AML-193 (cell line): ENCODE measurements around the gene SLC5A11.

Source experiments
- DNase-seq, 2 experiments: peaks; one replicate each; lab custom pipeline; 2025; lab: John Stamatoyannopoulos, UW

Gene SLC5A11

GRCh38 chr16:24920568-24920967 is 74.8 kb downstream of the SLC5A11 start:
- no peak for DNase-seq

GRCh38 chr16:24921229-24921628 is 75.5 kb downstream of the SLC5A11 start:
- no peak for DNase-seq

DNA sequence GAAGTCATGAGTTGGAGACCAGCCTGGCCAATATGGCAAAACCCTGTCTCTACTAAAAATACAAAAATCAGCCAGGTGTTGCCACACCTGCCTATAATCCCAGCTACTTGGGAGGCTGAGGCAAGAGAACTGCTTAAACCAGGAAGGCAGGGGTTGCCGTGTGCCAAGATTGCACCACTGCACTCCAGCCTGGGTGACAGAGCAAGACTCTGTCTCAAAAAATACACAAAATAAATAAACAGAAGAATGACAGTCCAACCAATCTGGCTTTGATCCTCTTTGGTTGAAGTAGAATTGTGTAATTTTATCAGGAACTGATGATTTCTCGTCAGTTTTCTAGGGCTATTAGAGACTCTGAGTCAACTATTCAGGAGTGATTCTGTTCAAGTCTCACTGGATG is 79.4 kb downstream of the SLC5A11 start:
- DNase-seq = no peak

DNA sequence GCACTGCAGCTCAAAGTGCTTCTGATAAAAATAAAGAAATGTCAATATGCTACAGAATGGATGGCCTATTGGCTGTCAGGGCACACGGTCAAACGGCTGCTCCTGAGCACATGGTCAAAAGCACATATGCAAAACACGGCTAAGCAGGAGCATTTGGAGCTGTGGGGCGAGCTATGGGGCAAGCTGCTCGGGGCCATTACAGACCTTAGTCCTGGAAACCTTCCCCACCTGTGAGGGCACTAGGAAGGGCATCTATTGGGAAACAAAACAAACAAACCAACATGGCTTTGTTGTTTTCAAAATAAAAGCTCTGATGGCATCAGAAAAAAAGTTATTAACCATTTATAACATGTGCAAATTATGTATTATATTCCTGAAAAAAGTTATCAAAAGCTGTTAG is 83.6 kb downstream of the SLC5A11 start:
- DNase-seq = no peak

- DNase-seq = no peak
Measured at GRCh38 chr16:24930440-24930839, 84.7 kb downstream of the SLC5A11 start.

DNA sequence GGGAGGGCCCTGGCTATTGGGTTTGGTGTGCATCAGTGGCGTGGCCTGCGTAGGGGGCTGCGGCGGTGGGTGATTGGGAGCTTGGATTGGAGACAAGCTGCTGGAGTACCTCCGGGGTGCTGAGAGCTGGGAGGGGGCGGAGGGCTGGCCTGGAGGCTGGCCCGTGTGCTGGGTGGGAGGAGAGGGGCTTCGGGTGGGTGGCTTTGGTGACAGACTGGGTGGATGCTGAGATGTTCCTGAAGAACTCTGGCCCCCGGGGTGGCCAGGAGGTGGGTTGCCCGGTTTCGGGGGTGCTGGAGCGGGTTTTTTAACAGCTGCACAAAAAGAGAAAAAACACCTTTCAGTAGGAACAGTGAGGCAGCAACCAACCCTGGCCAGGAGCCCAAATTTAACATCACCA is 85.3 kb downstream of the SLC5A11 start:
- no peak for DNase-seq

DNA sequence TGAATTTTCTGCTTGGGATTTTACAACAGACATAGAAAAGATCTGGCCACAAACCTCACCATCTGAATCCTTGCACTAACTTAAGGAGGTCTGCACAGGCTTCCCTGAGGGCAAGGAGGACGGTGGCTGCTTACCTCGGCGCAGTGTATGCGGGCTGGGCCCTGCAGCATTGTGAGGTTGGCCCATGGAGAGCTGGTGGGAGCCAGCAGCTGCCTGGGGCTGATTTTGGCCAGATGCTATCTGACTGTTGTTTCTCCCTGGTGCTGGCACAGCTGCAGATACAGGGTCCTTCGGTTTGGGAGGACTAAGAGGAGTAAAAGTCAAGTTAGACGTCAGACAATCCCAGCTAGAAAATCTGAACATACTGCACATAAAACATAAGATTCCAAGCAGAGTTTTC is 89.6 kb downstream of the SLC5A11 start:
- DNase-seq = no peak

GRCh38 chr16:24936151-24936550 is 90.4 kb downstream of the SLC5A11 start:
- no peak for DNase-seq

DNA sequence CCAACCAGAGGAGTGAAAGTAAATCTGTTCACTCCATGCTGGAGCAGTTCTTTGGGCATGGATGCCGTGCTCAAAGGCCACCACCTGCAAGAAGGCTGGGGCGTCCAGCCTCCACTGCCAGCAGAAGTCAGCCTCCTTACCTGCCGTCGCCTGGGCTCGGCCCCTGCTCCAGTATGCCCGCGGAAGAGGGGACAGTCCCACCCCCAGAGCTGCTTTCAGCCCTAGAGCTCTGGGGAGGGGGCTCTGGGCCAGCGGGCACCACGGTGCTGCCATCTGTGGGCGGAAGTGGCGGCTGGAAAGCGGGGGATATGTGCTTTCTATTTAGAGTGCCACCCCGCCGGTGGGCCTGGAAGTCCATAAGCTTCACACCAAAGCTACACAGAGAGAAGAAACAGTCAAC is 93.5 kb downstream of the SLC5A11 start:
- no peak for DNase-seq

DNA sequence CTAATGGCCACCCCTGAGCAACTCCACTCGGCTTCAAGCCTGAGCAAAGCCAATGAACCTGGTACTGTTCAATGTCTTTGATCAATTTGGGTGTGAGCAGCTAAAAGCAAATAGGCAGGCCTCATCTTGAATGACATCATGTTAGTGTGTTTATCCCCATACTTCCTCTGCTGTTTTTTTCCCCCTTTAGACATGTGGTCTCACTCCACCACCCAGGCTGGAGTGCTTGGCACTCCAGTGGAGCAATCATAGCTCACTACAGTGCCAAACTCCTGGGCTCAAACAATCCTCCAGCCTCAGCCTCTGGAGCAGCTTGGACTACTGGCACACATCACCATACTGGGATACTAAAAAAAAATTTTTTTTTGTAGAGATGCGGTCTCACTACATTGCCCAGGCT is 94.0 kb downstream of the SLC5A11 start:
- no peak for DNase-seq

- no peak for DNase-seq
Measured at GRCh38 chr16:24943471-24943870, 97.7 kb downstream of the SLC5A11 start.

DNA sequence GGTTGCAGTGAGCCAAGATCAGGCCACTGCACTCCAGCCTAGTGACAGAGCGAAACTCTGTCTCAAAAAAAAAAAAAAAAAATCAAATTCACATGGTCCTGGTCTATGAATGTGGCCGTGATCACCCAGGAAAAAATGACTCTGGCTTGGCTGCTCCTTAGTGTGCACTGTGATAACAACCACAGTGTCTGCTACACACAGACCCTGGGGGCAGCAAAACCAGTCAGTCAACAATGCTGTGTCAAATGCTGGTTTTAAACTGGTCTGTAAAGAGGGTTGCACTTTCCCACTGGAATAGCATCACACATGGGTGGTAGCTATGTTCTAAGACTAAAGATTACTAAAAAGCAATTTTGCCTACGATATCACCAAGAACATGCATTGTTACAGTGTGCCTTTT is 98.4 kb downstream of the SLC5A11 start:
- no peak for DNase-seq

- DNase-seq = no peak
Measured at GRCh38 chr16:24946155-24946554, 100.4 kb downstream of the SLC5A11 start.

GRCh38 chr16:24950275-24950674 is 104.5 kb downstream of the SLC5A11 start:
- no peak for DNase-seq

DNA sequence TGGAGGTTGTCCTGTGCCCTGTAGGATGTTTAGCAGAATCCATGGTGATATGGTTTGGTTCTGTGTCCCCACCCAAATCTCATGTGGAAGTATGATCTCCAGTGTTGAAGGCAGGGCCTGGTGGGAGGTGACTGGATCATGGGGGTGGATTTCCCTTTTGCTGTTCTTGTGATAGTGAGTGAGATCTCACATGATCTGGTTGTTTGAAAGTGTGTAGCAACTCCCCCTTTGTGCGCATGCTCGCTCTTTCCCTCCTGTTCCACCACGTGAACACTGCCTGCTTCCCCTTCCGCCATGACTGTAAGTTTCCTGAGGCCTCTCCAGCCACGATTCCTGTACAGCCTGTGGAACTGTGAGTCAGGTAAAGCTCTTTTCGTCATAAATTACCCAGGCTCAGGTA is 107.5 kb downstream of the SLC5A11 start:
- no peak for DNase-seq

DNA sequence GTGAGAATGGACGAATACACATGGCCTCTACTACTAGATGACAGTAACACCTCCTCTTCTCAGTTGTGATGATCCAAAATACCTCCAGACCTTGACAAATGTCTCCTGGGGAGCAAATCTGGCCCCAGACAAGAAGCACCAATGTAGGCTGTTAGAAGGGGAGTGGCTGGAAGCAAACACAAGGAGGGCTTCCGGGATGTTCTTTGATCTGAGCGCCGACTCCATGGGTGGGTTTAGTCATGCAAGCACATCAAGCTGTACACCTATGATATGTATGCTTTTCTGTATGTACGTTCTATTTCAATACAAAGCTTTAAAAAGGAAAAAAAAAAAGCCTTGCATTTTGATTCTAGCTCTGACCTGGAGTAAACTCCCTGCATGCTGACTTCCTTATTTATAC is 108.0 kb downstream of the SLC5A11 start:
- no peak for DNase-seq

DNA sequence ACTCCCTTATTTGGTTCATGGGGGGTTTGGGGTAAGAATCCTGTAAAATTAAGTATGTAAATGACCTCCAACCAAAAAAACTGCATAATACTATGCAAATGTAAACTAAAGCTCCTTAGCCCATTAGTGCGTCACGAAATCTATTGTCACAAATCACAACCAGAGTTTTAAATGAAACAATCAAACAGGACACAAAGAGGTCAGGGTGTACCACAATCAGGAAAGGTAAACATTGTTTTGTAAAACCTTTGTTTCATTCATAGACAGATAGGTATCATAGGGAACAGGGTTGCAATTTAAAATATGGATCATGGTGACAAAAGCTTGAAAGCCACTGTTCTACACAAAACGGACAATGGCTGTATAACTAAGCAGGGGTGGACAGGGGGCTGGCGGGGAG is 108.4 kb downstream of the SLC5A11 start:
- no peak for DNase-seq

DNA sequence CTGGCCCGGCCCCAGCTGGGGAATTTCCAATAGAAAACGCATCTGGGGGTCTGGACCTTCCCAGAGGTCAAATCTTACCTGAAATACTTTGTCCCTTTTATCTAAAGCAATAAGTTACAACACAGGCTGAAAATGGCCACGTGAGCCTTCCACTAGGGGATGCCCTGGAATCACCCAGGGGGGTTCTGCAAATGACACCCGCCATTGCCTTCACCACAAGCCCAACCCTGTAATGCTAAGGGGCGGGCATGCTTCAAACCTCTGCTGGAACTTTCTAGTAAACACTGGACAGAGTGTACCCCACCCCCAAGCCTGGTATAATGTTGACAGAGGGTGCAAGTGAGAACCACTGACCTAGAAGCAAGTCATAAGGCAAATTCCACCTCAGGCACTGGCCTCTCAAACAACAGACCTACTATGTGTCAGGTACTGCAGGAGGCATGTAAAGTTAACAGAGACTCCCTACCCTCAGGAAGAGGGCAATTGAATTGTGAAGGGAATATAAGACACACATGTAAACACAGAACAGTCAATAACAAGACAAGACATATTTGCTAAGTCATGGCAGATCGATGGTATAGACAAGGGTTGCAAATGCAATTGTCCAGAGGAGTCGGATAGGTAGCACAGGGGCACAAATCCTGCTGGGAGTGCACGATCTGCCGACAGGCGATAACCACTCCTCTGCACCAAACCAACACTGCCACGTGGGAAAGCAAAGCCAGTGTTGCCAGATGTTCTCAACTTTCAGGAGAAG is 110.4 kb downstream of the SLC5A11 start:
- DNase-seq = no peak

GRCh38 chr16:24957887-24958286 is 112.1 kb downstream of the SLC5A11 start:
- DNase-seq = no peak
